Mucosa of descending colon (tissue), 3 donors: ENCODE results near the gene LRRC55. TPM values are rescaled to one million over a fixed set of nuclear protein-coding genes. Genes with fewer than 3 reads are reported as not detected.

Source experiments
- ATAC-seq: fragments of 200-7000 bp; cut with Tn5 transposase; one replicate; pipeline ENCODE4 v1.9.1; 2020; ENCODE audit warnings: mild to moderate bottlenecking, moderate library complexity
- DNase-seq, 3 donors: peaks; one replicate each; pipeline ENCODE4 v3.0.0-alpha.2; 2020
- H3K36me3 ChIP-seq: fragments of 200-600 bp; one replicate; pipeline ENCODE4 v1.8.0; 2021; ENCODE audit warnings: low read depth, mild to moderate bottlenecking
- H3K4me1 ChIP-seq: fragments of 200-600 bp; one replicate; pipeline ENCODE4 v1.8.0; 2021; ENCODE audit warnings: low read depth, mild to moderate bottlenecking
- H3K4me3 ChIP-seq: fragments of 200-600 bp; one replicate; pipeline ENCODE4 v1.8.0; 2021; ENCODE audit warnings: mild to moderate bottlenecking
- H3K9me3 ChIP-seq: fragments of 200-600 bp; one replicate; pipeline ENCODE4 v1.8.0; 2021; ENCODE audit warnings: mild to moderate bottlenecking
- CTCF ChIP-seq: fragments of 200-600 bp; IDR thresholded peaks from one replicate; pipeline ENCODE4 v1.8.0; 2022; ENCODE audit warnings: antibody characterized with exemption, mild to moderate bottlenecking
- intact Hi-C, 2 donors: fragments of 100-400 bp; cut with DNase I in 1 of 2; cut with micrococcal nuclease in 1 of 2; formaldehyde crosslinking; loops; one replicate each; pipeline versions ENCODE4 v1.11.0 to v1.11.1; 2022; cut with DNase I, micrococcal nuclease
- total RNA-seq, 3 donors: library from RNA; stranded (reverse); fragmentation: NEBNext Ultra II Directional in 2 of 3; extraction: Animal tissue kit (Norgen Biotek cat#: 25700) in 2 of 3; gene quantifications; one replicate each; pipeline versions ENCODE4 v1.2.1 to v1.2.4, GENCODE V29; 2021 to 2023
- donor health status: DM: no; HTN: no; CAD: no; lungs with moderate emphysema.
- donor health status: DM: no; HTN: no; CAD: no.
- donor health status: DM: no; HTN: yes; CAD: no.

LRRC55 gene
- total RNA-seq, 3 donors from 2014 or later = 0.19 to 1.4 TPM; not detected in 1

DNA sequence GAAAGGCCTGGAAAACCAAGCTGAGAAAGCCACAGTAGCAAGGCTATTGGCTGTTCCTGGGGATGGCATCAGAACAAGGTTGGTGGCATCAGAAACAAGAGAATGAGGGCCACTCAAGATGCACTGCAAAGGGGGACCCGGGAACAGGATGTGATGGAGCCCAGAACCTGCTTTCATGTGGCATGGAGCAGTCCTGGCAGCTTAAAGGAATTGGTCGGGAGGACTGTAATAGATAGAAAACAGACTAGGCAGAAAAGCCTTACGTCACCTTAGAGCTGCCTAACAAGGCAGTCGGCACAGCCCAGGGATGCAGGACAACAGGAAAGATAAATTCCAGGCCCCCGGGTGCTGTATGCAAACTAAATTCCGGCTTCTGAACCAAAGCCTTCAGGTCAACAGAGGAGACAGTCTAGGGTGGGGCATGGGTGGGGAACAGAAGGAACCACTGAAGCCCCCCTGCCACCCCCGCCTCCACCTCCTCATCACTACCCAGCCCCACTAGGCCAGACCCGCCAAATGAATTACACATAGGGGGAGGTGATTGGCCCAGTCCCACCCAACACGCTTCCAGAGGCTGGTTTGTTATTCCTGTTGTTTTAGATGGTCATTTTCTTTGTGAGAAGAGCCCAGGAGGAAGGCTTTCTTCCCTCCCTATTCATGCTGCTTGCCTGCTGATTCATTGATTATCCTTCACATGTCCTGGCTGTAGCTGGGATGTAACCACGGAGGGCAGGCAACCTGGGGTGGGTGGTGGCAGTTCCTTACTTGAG, 25.7 kb upstream of the LRRC55 start:
- DNase-seq = no peak
- H3K4me1 ChIP-seq = no peaks in the 10 kb centered on the region

GRCh38 chr11:57156928-57157327, 24.8 kb upstream of the LRRC55 start:
- intact Hi-C loops = no loop called here
- H3K4me1 ChIP-seq = no peaks in the 10 kb centered on the region
- ATAC-seq (no peak), DNase-seq (no peak)
- no peak for TF ChIP-seq CTCF
- H3K36me3 ChIP-seq = no peaks in the 10 kb centered on the region
- H3K4me3 ChIP-seq = no peak overlapping the region
- H3K9me3 ChIP-seq = no peaks in the 10 kb centered on the region

More for the DNA sequence above, 25.7 kb upstream of the LRRC55 start:
- H3K9me3 ChIP-seq = no peaks in the 10 kb centered on the region
- intact Hi-C loops = no loop called here
- ATAC-seq = no peak
- H3K4me3 ChIP-seq = no peak overlapping the region
- H3K36me3 ChIP-seq = no peaks in the 10 kb centered on the region
- TF ChIP-seq CTCF = no peak

DNA sequence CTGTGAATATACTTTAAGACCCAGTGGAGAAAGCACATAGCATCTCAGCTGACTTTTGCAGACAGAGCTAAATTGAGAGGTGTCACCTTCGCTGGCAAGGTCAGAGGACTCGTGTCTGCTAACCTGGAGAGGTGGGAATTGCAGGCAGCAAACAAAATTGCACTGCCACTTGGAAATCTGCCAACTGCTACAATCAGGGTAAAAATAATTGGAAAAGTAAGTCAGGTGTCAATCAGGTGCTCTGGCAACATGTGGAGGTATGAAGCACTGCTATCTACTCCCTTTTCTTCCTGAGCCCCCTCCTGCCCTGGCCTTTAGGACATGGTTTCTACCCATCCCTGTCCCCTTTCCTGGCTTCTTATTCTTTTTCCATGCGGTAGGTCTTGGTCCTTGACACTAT, 24.1 kb upstream of the LRRC55 start:
- intact Hi-C loops = no loop called here
- H3K9me3 ChIP-seq = no peaks in the 10 kb centered on the region
- ATAC-seq (no peak), DNase-seq (no peak)
- H3K36me3 ChIP-seq = no peaks in the 10 kb centered on the region
- no peak overlapping the region for H3K4me3 ChIP-seq
- no peaks in the 10 kb centered on the region for H3K4me1 ChIP-seq
- TF ChIP-seq CTCF = no peak

DNA sequence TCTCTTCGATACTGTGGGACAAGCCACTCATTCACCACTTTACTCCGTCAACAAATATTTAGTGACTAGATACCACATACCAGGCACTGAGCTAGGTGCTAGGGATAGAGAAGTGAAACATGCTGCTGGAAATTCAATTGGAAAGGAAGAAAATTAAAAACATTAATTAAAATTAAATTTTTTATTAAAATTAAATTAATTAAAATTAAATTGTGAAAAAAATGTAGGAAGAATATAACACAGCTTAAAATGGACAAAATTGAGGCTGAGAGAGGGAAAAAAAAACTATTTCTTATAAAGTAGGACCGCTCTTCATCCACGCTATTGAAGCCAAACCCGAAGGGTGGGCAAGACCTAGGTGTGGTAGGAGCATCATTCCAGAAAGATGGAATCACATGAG, 23.6 kb upstream of the LRRC55 start:
- ATAC-seq = no peak
- Histone ChIP-seq H3K4me1 (no peaks in the 10 kb centered on the region), H3K9me3 (no peaks in the 10 kb centered on the region), H3K36me3 (no peaks in the 10 kb centered on the region), H3K4me3 (no peak overlapping the region)
- no peak for TF ChIP-seq CTCF
- no peak for DNase-seq
- intact Hi-C loops = no loop called here

DNA sequence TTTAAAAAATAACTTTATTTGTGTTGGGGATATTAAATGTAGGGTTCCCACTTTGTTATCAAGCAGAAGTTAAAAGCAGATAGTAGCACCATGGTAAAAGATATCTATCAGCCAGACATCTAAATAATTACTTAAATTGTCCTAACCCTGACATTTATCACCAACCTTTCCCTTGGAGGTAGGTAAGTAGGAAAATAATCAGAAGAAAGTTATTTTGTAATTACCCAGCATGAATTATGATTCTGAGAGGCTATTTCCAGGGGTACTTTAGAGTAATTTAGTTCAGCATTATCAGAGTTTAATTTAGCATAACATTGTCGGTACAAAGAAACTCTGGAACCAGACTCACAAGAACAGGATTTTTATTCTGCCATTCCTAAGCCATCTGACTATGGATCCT, 23.2 kb upstream of the LRRC55 start:
- Histone ChIP-seq H3K4me3 (no peak overlapping the region), H3K9me3 (no peaks in the 10 kb centered on the region), H3K4me1 (no peaks in the 10 kb centered on the region), H3K36me3 (no peaks in the 10 kb centered on the region)
- intact Hi-C loops = no loop called here
- no peak for DNase-seq
- no peak for ATAC-seq
- no peak for TF ChIP-seq CTCF

DNA sequence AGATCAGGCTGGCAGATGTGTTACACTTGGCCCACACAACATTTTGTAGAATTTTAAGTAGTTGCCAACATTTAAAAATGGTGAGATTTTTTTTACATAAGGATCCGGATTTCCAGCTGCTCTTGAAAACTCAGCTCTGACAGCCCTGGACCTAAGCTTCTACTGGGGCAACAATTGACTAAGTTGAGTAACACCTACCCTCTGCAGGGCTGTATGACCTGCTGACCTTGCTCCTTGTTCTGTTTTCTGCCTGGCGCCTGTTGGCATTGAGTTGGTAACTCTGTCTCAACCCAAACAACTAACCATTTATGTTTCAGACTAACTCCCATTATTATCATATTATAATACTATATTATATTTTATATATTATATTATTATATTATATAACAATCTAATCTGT, 21.1 kb upstream of the LRRC55 start:
- H3K4me1 ChIP-seq = no peaks in the 10 kb centered on the region
- TF ChIP-seq CTCF = no peak
- ATAC-seq (no peak), DNase-seq (no peak)
- H3K4me3 ChIP-seq = no peak overlapping the region
- intact Hi-C loops = no loop called here
- no peaks in the 10 kb centered on the region for H3K36me3 ChIP-seq
- no peaks in the 10 kb centered on the region for H3K9me3 ChIP-seq
